Mesenchymal stem cell (in vitro differentiated cells and primary cell): ENCODE results near the gene RAP1GAP2.
"Not testable (repeated sequence)": the region's sequence is repeated elsewhere in the genome, so short reads cannot be mapped to it uniquely, and the experiment has no call there.

Experiments
- DNase-seq: peaks from one replicate; pipeline ENCODE4 v3.0.0-alpha.2; 2013
- H2AFZ ChIP-seq: one replicate; pipeline ENCODE4 v1.6.1; 2013; ENCODE audit warnings: low read depth, mild to moderate bottlenecking, control low read depth, inconsistent platforms, low read length, moderate library complexity
- H2AK5ac ChIP-seq: 2 replicates; pipeline ENCODE4 v1.6.1; 2013; ENCODE audit warnings: low read length, moderate library complexity, mild to moderate bottlenecking, inconsistent platforms; ENCODE audit not compliant: severe bottlenecking
- H2BK120ac ChIP-seq: one replicate; pipeline ENCODE4 v1.6.1; 2013; ENCODE audit warnings: low read depth, mild to moderate bottlenecking, inconsistent platforms, low read length, moderate library complexity
- H2BK12ac ChIP-seq, 2 experiments: one replicate each; pipeline ENCODE4 v1.6.1; 2013; ENCODE audit warnings: inconsistent platforms in 2 of 2, low read length in 2 of 2, mild to moderate bottlenecking in 2 of 2, moderate library complexity in 2 of 2, control low read depth in 1 of 2
- H2BK15ac ChIP-seq: one replicate; pipeline ENCODE4 v1.6.1; 2013; ENCODE audit warnings: mild to moderate bottlenecking, low read depth, inconsistent platforms; ENCODE audit not compliant: poor library complexity, severe bottlenecking
- H2BK5ac ChIP-seq: 2 replicates; pipeline ENCODE4 v1.6.1; 2013; ENCODE audit warnings: low read depth, mild to moderate bottlenecking, low read length, control low read depth, inconsistent platforms; ENCODE audit not compliant: poor library complexity, severe bottlenecking
- H3K14ac ChIP-seq, 2 experiments: one replicate each; pipeline ENCODE4 v1.6.1; 2013; ENCODE audit warnings: inconsistent platforms in 2 of 2, low read length in 2 of 2, control low read depth in 1 of 2, mild to moderate bottlenecking in 1 of 2, moderate library complexity in 1 of 2
- H3K18ac ChIP-seq, 2 experiments: one replicate each; pipeline ENCODE4 v1.6.1; 2013; ENCODE audit warnings: inconsistent platforms in 2 of 2, low read length in 2 of 2, control low read depth in 1 of 2, low read depth in 1 of 2, mild to moderate bottlenecking in 1 of 2
- H3K23ac ChIP-seq, 2 experiments: one replicate each; pipeline ENCODE4 v1.6.1; 2013; ENCODE audit warnings: inconsistent platforms in 2 of 2, low read length in 2 of 2, mild to moderate bottlenecking in 2 of 2, moderate library complexity in 2 of 2, control low read depth in 1 of 2
- H3K27ac ChIP-seq: 2 replicates; pipeline ENCODE4 v1.5.1; 2013; ENCODE audit warnings: mild to moderate bottlenecking, moderate library complexity, low read length, control low read depth, inconsistent platforms; ENCODE audit not compliant: poor library complexity, severe bottlenecking
- H3K27me3 ChIP-seq, 2 experiments: 2 replicates each; pipeline versions ENCODE4 v1.6.1 to v1.7.0; 2013; ENCODE audit warnings: low read length in 2 of 2, mild to moderate bottlenecking in 2 of 2, moderate library complexity in 2 of 2, control low read depth in 1 of 2, inconsistent platforms in 1 of 2; ENCODE audit not compliant: control insufficient read depth in 1 of 2, insufficient read depth in 1 of 2
- H3K36me3 ChIP-seq, 2 experiments: 2 replicates each; pipeline versions ENCODE4 v1.6.1 to v1.7.0; 2013; ENCODE audit warnings: low read length in 2 of 2, control low read depth in 1 of 2, inconsistent platforms in 1 of 2, low read depth in 1 of 2, mild to moderate bottlenecking in 1 of 2; ENCODE audit not compliant: insufficient read depth in 2 of 2, control insufficient read depth in 1 of 2
- H3K4ac ChIP-seq, 2 experiments: one replicate each; pipeline ENCODE4 v1.6.1; 2013; ENCODE audit warnings: inconsistent platforms in 2 of 2, low read length in 2 of 2, mild to moderate bottlenecking in 2 of 2, moderate library complexity in 2 of 2, control low read depth in 1 of 2, low read depth in 1 of 2
- H3K4me1 ChIP-seq: 2 replicates; pipeline ENCODE4 v1.6.1; 2013; ENCODE audit warnings: low read depth, low read length, control low read depth; ENCODE audit not compliant: control insufficient read depth, insufficient read depth
- H3K4me2 ChIP-seq: 2 replicates; pipeline ENCODE4 v1.6.1; 2013; ENCODE audit warnings: low read length, mild to moderate bottlenecking, inconsistent platforms; ENCODE audit not compliant: poor library complexity, severe bottlenecking
- H3K4me3 ChIP-seq, 2 experiments: 2 replicates each; pipeline versions ENCODE4 v1.5.1 to v1.7.0; 2013; ENCODE audit warnings: low read length in 2 of 2, mild to moderate bottlenecking in 2 of 2, control low read depth in 1 of 2, low read depth in 1 of 2; ENCODE audit not compliant: insufficient read depth in 1 of 2
- H3K79me1 ChIP-seq: replicated peaks from 2 replicates; pipeline ENCODE4 v1.6.1; 2013; ENCODE audit warnings: mild to moderate bottlenecking, control low read depth, low read length, inconsistent platforms; ENCODE audit not compliant: poor library complexity, severe bottlenecking
- H3K9ac ChIP-seq: 2 replicates; pipeline ENCODE4 v1.7.0; 2013; ENCODE audit warnings: mild to moderate bottlenecking, low read length, moderate library complexity
- H3K9me3 ChIP-seq: 2 replicates; pipeline ENCODE4 v1.7.0; 2013; ENCODE audit warnings: mild to moderate bottlenecking, low read length; ENCODE audit not compliant: control insufficient read depth
- H4K8ac ChIP-seq: one replicate; pipeline ENCODE4 v1.6.1; 2013; ENCODE audit warnings: inconsistent platforms, mild to moderate bottlenecking, low read length, moderate library complexity
- H4K91ac ChIP-seq: one replicate; pipeline ENCODE4 v1.6.1; 2013; ENCODE audit warnings: mild to moderate bottlenecking, low read length, inconsistent platforms
- WGBS: methylation state at CpG from one replicate; pipeline ENCODE4 v1.1.7; 2013; ENCODE audit warnings: mixed read lengths; 5-methylcytosine and 5-hydroxymethylcytosine counted together

Gene RAP1GAP2

DNA sequence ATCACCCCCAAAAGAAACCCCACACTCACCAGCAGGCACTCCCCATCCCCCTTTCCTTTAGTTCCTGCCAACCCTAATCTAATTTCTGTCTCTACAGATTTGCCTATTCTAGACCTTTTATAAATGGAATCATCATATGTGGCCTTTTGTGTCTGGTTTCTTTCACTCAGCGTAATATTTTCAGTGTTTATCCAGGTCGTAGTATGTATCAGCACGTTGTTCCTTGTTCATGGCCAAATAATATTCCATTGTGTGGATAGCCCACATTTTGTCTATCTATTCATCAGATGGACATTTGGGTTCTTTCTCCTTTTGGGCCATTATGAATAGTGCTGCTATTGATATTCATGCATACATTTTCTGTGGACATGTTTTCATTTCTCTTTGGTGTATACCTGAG, 193.6 kb downstream of the RAP1GAP2 start:
- H3K4me1 ChIP-seq = no peaks in the 10 kb centered on the region
- no peak overlapping the region for H4K8ac ChIP-seq
- no peak overlapping the region for H2BK5ac ChIP-seq
- H3K27me3 ChIP-seq = no peaks in the 10 kb centered on the region
- H4K91ac ChIP-seq = no peak overlapping the region
- no peak overlapping the region for H3K4me3 ChIP-seq
- peaks cover 0 to 4% of the 10 kb centered on the region in 2 experiments for H3K36me3 ChIP-seq
- WGBS = 85% methylated on average over 3 of the region's 3 CpGs
- no peaks in the 10 kb centered on the region for H3K9me3 ChIP-seq
- no peak overlapping the region for H3K23ac ChIP-seq
- no peak overlapping the region for H2BK15ac ChIP-seq
- no peak overlapping the region for H2BK12ac ChIP-seq
- no peak overlapping the region for H3K4me2 ChIP-seq
- no peak overlapping the region for H3K9ac ChIP-seq
- H2AFZ ChIP-seq = no peak overlapping the region
- no peak overlapping the region for H2AK5ac ChIP-seq
- DNase-seq = no peak
- no peak overlapping the region for H3K4ac ChIP-seq
- H3K14ac ChIP-seq = no peak overlapping the region
- H3K27ac ChIP-seq = no peak overlapping the region
- no peak overlapping the region for H2BK120ac ChIP-seq
- no peak overlapping the region for H3K18ac ChIP-seq
- no peaks in the 10 kb centered on the region for H3K79me1 ChIP-seq

DNA sequence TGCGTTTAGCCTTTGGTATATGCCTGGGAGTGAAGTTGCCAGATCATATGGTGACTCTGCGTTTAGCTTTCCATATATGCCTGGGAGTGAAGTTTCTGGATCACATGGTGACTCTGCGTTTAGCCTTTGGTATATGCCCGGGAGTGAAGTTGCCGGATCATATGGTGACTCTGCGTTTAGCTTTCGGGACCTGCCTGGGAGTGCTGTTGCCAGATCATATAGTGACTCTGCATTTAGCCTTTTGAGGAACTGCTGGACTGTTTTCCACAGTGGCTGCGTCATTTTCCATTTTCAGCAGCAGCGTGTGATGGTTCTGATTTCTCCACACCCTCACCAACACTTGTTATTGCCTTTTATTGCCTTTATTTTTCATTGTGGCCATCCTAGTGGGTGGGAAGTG, 194.2 kb downstream of the RAP1GAP2 start:
- no peak overlapping the region for H3K4me3 ChIP-seq
- no peak overlapping the region for H2AK5ac ChIP-seq
- H3K18ac ChIP-seq = no peak overlapping the region
- no peaks in the 10 kb centered on the region for H3K79me1 ChIP-seq
- H3K9me3 ChIP-seq = no peaks in the 10 kb centered on the region
- H3K14ac ChIP-seq = no peak overlapping the region
- H3K27ac ChIP-seq = no peak overlapping the region
- no peak overlapping the region for H4K8ac ChIP-seq
- no peaks in the 10 kb centered on the region for H3K4me1 ChIP-seq
- no peak for DNase-seq
- 97% methylated on average over 8 of the region's 9 CpGs for WGBS
- no peak overlapping the region for H2BK15ac ChIP-seq
- no peak overlapping the region for H2AFZ ChIP-seq
- no peak overlapping the region for H2BK12ac ChIP-seq
- H3K9ac ChIP-seq = no peak overlapping the region
- no peak overlapping the region for H4K91ac ChIP-seq
- no peak overlapping the region for H3K4me2 ChIP-seq
- H3K23ac ChIP-seq = no peak overlapping the region
- no peak overlapping the region for H2BK5ac ChIP-seq
- H2BK120ac ChIP-seq = no peak overlapping the region
- H3K4ac ChIP-seq = no peak overlapping the region
- H3K36me3 ChIP-seq = peaks cover 0 to 4% of the 10 kb centered on the region in 2 experiments
- H3K27me3 ChIP-seq = no peaks in the 10 kb centered on the region

DNA sequence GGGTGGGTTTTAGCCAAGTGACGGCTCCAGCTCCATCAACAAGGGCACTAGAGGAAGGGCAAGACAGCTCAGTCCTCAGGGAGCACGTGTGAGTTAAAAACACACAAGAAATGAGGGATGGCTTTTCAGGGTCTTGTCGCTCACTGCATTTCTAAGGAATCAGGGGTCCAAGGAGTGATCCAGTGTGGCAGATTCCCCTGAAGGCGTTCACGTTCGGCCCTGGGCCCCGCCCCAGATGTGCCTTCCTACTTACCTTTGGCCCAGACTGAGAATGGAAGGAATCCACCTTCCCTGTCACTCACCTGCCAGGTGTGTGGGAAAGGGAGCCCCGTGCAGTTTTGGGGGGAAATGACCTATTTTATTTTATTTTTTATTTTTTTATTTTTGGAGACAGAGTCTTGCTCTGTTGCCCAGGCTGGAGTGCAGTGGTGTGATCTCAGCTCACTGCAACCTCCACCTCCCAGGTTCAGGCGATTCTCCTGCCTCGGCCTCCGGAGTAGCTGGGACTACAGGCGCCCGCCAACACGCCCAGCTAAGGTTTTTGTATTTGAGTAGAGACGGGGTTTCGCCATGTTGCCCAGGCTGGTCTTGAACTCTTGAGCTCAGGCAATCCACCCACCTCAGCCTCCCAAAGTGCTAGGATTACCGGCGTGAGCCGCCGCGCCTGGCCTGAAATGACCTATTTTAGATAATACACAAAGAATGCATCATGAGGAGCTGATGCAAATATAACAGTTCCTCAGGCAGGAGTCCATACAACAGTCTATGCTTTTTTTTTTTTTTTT, 195.3 kb downstream of the RAP1GAP2 start:
- not testable (repeated sequence) for H3K4ac ChIP-seq, H3K27ac ChIP-seq, H2AFZ ChIP-seq, DNase-seq, H3K23ac ChIP-seq, H2BK5ac ChIP-seq, H3K4me3 ChIP-seq, H3K36me3 ChIP-seq, H3K18ac ChIP-seq, H2BK12ac ChIP-seq, H3K14ac ChIP-seq, H3K4me2 ChIP-seq, H4K91ac ChIP-seq, H3K27me3 ChIP-seq, H2BK15ac ChIP-seq, H3K79me1 ChIP-seq, H3K9ac ChIP-seq, H3K9me3 ChIP-seq, H3K4me1 ChIP-seq, H2BK120ac ChIP-seq, H4K8ac ChIP-seq, H2AK5ac ChIP-seq
- WGBS = 93% methylated on average over 14 of the region's 21 CpGs

DNA sequence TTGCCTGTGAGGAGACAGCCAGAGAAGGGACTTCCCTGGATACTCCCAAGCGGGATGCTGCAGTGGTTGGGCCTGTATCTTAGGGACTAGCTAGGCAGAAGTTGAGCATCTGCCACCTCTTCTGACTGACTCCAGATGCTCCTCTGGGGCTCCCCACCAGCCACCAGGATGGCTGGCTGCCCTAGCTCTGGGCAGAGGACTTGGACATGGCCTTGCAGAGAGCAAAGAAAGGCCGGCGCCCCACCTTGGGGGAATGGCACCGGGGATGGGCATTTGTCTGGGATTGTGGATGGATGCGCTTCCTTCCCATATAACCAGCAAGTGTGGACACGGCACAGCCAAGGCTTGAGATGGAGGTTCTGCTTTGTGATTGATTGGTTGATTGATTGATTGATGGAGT, 198.2 kb downstream of the RAP1GAP2 start:
- Histone ChIP-seq H3K27me3 (no peaks in the 10 kb centered on the region), H3K9me3 (no peaks in the 10 kb centered on the region), H3K23ac (no peak overlapping the region), H2BK120ac (no peak overlapping the region), H3K4me3 (no peak overlapping the region), H3K14ac (no peak overlapping the region), H2BK5ac (no peak overlapping the region), H3K79me1 (no peaks in the 10 kb centered on the region), H3K4ac (no peak overlapping the region), H2BK15ac (no peak overlapping the region), H3K36me3 (peaks cover 0 to 20% of the 10 kb centered on the region in 2 experiments), H3K4me1 (peaks cover 3% of the 10 kb centered on the region), H2AFZ (no peak overlapping the region), H2AK5ac (no peak overlapping the region), H4K91ac (no peak overlapping the region), H2BK12ac (no peak overlapping the region), H3K4me2 (no peak overlapping the region), H3K9ac (no peak overlapping the region), H3K18ac (no peak overlapping the region), H3K27ac (no peak overlapping the region), H4K8ac (no peak overlapping the region)
- 91% methylated on average over 6 of the region's 6 CpGs for WGBS
- DNase-seq = no peak
